ENCODE data around the gene ABCA8.
A peak's percentile ranks its signal among the peaks of the same experiment; 100 is the strongest.

Gene ABCA8

DNA sequence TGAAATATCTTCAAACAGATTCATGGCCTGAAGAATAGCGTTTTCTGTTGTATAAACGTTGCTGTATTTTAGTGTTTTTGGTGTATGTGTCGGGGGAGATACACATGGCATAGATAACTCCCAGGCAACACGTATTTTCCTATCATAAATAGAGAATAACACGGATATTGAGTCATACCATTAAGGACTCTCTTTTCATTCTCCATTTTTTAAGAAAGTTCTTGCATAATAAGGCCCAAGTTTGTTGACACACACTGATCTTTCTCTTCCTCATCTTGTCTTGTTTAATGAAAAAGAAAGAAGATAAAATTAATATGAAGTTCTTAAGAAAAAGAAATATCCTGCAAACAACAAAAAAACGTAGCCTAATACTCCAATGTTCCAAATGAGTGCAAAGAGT, 13.4 kb downstream of the ABCA8 start:
- DNase-seq = no peak

DNA sequence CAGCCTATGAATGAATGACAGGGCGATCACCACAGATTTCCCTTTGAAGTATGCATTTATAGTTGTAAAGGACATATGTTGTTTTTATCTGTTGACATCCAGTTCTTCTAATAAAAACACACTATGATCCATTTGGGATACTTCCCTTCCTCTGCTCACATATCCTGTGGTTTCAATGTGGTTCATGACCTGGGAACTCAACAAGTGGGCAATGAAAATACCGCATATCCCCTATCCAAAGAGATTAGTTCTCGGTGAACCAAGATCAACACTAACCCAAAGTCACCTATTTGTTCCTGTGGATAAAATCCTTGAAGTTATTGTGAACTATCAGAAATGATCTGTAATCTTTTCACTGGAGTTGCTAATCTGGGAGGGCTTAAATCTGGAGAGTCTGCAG, 16.0 kb downstream of the ABCA8 start:
- DNase-seq = no peak

- no peak for DNase-seq
These were observed 17.2 kb downstream of the ABCA8 start for GRCh38 chr17:68937890-68938514.

DNA sequence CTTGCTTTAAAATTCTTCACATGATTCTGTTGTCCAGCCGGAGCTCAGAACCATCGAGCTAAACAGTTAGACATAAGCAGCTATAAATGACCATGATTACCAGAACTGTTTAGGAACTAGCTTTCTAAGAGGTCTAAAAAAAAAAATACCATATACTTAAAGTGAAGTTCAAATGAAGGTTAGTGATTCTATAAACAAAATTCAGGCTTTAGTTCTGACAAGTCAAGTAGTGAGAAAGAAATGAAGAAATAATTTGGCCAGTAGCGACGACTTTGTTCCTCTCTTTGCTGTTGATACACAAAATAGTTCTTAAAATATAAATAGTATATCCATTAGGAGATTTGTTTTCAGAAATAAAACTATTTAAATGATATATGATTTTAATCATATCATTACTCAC, 27.7 kb downstream of the ABCA8 start:
- no peak for DNase-seq

- DNase-seq = no peak
These were observed 30.1 kb downstream of the ABCA8 start for GRCh38 chr17:68924793-68925720.

GRCh38 chr17:68910789-68911431, 44.3 kb downstream of the ABCA8 start:
- DNase-seq = no peak

- peak; percentile 12 for DNase-seq
These were observed 44.9 kb downstream of the ABCA8 start for GRCh38 chr17:68910251-68910705.

DNA sequence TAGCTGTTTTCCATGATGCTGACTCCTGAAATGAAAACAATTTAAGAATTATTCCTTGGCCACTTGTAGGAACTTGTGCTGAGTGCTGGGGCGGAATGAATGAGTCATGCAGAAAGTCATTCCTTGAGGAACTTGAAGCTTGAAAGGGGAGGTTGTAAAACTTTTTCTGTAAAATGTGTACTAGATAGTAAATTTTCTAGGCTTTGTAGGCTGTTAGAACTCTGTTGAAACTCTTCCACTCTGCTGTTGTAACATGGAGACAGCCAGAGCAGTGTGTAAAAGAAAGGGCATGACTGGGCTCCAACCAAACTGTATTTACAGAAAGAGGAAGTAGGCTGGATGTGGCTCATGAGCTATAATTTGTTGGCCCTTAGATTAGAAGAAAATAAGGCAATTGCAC, 46.1 kb downstream of the ABCA8 start:
- peak; percentile 92 for DNase-seq

DNA sequence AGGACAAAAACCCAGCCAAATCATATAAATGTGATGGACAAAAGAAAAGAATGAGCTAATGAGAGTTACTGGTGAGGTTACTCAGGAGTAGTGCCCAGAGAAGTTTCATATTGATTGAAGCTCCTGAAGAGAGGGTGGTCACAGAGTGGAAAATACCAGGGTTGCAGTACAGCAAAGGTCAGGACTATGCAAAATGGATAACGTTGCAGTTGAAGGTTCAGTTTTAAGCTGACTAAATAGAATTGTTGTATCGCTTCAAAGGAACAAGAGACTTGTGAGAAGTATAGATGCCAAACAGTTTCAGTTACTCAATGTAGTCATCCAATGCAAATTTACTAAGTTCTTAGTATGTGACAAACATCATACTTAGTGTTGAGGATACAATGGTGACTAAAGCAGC, 47.1 kb downstream of the ABCA8 start:
- DNase-seq = no peak

GRCh38 chr17:68906638-68907037, 48.6 kb downstream of the ABCA8 start:
- DNase-seq = peak; percentile 13

DNA sequence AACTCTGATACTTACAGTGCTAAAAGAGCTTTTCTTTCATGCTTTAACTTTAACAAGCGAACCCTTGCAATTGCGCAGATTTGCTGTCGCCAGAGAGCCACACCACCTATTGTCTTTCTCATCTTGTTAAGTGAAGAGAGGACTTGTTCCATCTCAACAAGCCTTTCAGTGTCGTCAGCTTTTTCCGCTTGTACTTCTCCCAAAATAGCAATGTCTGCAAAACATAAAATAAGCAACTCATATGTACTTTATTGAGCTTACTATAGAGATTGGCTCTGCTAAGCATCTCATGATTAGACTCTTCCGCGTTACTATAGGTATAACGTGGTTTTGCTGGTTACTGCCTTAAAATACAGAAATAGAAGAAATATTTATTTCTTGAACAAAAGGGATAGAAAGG, 51.9 kb downstream of the ABCA8 start:
- DNase-seq = no peak

GRCh38 chr17:68897557-68897956, 57.6 kb downstream of the ABCA8 start:
- no peak for DNase-seq

GRCh38 chr17:68892658-68893057, 62.5 kb downstream of the ABCA8 start:
- DNase-seq = no peak

DNA sequence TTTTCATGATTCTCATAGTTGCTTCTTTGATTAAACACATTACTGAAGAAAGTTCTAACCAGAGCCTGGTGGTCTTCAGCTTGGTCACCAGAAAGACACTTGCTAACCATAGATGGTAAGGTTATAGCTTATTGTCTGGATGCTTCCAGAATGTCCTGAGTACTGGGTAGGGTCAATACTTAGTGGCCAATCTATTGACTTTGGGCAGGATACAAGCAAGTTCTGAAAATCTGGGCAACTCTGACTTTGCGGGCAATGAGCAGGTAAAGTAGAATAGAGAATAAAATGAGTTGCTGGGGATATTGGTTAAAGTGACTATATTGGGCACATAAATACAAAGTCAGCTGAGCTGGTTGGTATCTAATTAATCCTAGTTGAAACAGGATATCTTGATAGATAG, 63.0 kb downstream of the ABCA8 start:
- no peak for DNase-seq

GRCh38 chr17:68886401-68886800, 68.8 kb downstream of the ABCA8 start:
- DNase-seq = no peak

- DNase-seq = no peak
These were observed 70.3 kb downstream of the ABCA8 start for GRCh38 chr17:68884888-68885287.

DNA sequence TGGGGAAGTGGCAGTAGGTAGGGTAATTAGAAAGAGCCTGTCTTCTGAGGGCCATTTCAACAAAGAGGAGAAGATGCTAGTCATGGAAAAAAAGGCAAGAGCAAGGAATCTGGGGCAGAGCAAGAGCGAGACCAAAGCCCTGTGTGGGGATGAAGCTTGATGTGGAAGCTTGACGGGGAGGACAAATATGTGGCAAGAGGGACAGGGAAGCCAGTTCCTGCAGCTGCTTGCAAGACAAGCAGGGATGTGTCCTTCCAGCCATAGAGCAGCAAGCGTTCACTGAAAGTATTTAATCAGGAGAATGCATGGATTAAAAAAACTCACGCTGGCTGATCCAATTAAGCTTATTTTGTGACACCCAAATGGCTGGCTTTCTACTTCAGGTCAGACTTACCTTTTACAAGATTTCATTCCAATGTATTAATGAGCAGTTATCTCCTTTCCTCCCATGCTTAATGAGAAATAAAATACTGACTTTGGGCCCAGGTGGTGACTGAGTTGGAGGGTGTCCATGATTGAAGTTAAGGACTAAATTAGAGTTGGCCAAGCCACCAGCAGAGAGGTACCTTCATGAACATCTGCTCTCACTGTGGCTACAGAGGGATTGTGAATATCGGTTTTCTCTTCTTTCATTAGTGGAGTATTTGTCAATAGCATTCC, 76.8 kb downstream of the ABCA8 start:
- DNase-seq = no peak

DNA sequence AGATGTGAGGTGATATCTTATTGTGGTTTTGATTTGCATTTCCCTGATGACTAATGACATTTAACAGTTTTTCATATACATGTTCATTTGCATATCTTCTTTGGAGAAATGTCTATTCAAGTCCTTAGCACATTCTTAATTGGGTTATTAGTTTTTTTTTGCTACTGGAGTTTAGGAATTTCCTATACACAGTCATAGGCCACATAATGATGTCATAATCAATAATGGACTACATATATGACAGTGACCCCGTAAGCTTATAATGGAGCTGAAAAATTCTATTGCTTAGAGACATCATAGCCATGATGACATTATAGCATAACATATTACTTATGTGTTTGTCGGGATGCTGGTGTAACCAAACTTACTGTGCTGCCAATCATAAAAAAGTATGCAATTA, 83.7 kb downstream of the ABCA8 start:
- DNase-seq = no peak

- no peak for DNase-seq
These were observed 84.2 kb downstream of the ABCA8 start for GRCh38 chr17:68870976-68871375.

DNA sequence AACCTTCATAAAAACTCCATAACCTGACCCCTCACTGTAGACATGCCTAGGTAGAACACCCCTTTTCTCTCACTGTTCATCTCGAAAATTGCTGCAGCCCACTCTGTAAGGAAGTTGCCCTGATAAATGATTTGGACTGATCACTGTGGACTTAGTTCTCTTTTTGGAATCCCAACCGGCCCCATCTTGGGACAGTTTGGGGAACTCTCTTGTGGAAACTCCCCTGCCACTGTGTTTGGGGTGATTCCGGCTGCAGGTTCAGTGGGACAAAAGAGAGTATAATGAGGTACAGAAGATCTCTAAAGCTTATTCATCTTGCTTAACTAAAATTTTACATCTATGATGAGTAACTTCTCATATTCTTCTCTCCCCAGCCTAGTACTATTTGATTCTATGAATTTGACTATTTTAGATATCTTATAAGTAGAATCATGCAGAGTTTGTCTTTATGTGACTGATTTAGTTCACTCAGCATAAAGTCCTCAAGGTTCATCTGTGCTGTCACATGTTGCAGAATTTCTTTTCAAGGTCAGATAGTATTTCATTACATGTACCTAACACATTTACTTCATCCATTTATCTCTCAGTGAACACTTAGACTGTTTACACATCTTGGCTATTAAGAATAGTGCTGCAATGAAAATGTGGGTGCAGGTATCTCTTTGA, 84.9 kb downstream of the ABCA8 start:
- DNase-seq = no peak

GRCh38 chr17:68868708-68869107, 86.5 kb downstream of the ABCA8 start:
- peak; percentile 17 for DNase-seq

GRCh38 chr17:68867759-68868516, 87.3 kb downstream of the ABCA8 start:
- no peak for DNase-seq

All from fibroblast of skin of abdomen (primary cell).